ENCODE measurements around the gene ZNF710. TPM values are rescaled to one million over a fixed set of nuclear protein-coding genes. Genes with fewer than 3 reads are reported as not detected.

Gene ZNF710
- total and polyA plus RNA-seq, 2 of the 13 experiments (the other 11 are each of a cell fraction or from before 2014, with no cell fraction given): 4.7 to 20.6 TPM

- Histone ChIP-seq H2AFZ (ENCODE audit: low read length) (no peak overlapping the region), H3K27ac (ENCODE audit: extremely low read length, insufficient read depth, low read length) (no peak overlapping the region), H3K4me3 (replicated peaks in 1 of 3; ENCODE audit: insufficient read depth in 1 of 3, low read depth in 2 of 3, low read length in 3 of 3) (no peak overlapping the region), H3K79me2 (ENCODE audit: insufficient read depth, low read length) (peaks cover 87% of the 10 kb centered on the region), H3K27me3 (ENCODE audit: control insufficient read depth in 1 of 2, insufficient read depth in 2 of 2, low read length in 2 of 2) (no peaks in the 10 kb centered on the region), H3K36me3 (replicated peaks in 1 of 2; ENCODE audit: control insufficient read depth in 1 of 2, insufficient read depth in 2 of 2, low read length in 2 of 2) (peaks cover 0 to 4% of the 10 kb centered on the region in 2 experiments; a peak in 1 of 5 replicates), H3K4me1 (ENCODE audit: insufficient read depth, low read length) (peaks cover 56% of the 10 kb centered on the region), H3K4me2 (ENCODE audit: low read depth, low read length) (no peak overlapping the region), H4K20me1 (ENCODE audit: insufficient read depth, low read length) (no peaks in the 10 kb centered on the region; the same call in 1 of the 2 replicates), H3K9me3 (ENCODE audit: low read length) (peaks cover 14% of the 10 kb centered on the region), H3K9ac (ENCODE audit: insufficient read depth, low read depth, low read length) (no peak overlapping the region)
- BruUV-seq (replicated peaks): no TSS peak
- in situ Hi-C loops (cut with HindIII; ENCODE audit: extremely low pct_ligation_motif_present, low pct_unique_long_range_greater_than_20kb): no loop called here
- WGBS (ENCODE audit: low lambda C conversion rate): 92% methylated on average over 7 of the region's 7 CpGs
- ChIA-PET POLR2A (interaction anchor here (0.9 kb wide), 1 partner anchor 46 kb away, joined by 3 read pairs; no protein-coding TSS in a partner anchor), CTCF (ENCODE audit: low intra/inter-chr PET ratio, low total read pairs) (no interaction called here)
- no peak for ATAC-seq
- intact Hi-C loops (cut with micrococcal nuclease; ENCODE audit: unreplicated experiment): no loop called here
- TF ChIP-seq CEBPB (IDR thresholded peaks at IDR 0.05; ENCODE audit: borderline replicate concordance, low read depth, low read length) (peak; percentile 69), HDAC1 (CRISPR knock-in tag; IDR thresholded peaks at IDR 0.05) (no peak)
- DNase-seq (ENCODE audit: low spot score): no peak
- no peak for FAIRE-seq
Measured at GRCh38 chr15:90008607-90009006, 7.5 kb downstream of the ZNF710 start.

DNA sequence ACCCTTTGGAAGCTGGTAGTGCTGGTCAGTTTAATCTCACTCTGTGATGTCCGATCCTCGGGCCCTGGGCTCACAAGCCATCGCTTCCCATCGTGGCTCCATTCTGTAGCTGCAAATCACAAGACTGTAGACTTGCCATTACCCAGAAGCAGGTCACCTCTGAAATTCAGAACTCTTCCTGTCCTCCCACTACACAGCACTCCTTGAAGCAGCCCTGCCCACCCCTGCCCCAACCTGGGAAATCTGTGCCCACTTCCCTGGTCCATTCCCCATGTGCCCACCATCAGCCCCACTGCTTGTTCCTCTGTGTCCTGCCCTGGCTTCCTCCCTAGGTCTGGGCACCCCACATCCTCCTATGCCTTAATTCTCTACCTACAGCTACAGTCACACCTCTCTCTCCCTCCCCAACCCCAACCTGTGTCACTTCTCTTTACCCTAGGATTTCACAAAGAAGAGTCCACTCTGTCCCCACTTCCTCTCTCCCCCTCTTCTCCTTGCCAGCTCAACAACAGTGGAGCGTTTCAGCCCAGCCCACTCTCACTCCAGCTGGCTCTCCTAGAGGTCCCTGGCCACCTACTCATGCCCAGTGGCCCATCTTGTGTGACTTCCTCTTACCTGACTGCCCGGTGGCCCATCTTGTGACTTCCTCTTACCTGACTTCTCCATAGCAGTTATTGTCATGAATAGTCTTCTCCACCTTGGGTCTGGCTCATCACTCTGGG, 8.3 kb downstream of the ZNF710 start:
- DNase-seq (ENCODE audit: low spot score) (no peak), FAIRE-seq (no peak), ATAC-seq (no peak)
- BruUV-seq (replicated peaks): no TSS peak
- 86% methylated on average over 3 of the region's 6 CpGs for WGBS (ENCODE audit: low lambda C conversion rate)
- peaks cover 86% of the 10 kb centered on the region for H3K79me2 ChIP-seq (ENCODE audit: insufficient read depth, low read length)
- no peak overlapping the region for H3K4me2 ChIP-seq (ENCODE audit: low read depth, low read length)
- ChIA-PET POLR2A (interaction anchor here (0.9 kb wide), 1 partner anchor 45 kb away, joined by 3 read pairs; no protein-coding TSS in a partner anchor), CTCF (ENCODE audit: low intra/inter-chr PET ratio, low total read pairs) (no interaction called here)
- in situ Hi-C loops (cut with HindIII; ENCODE audit: extremely low pct_ligation_motif_present, low pct_unique_long_range_greater_than_20kb) (no loop called here), intact Hi-C loops (cut with micrococcal nuclease; ENCODE audit: unreplicated experiment) (no loop called here)
- H4K20me1 ChIP-seq (ENCODE audit: insufficient read depth, low read length): no peaks in the 10 kb centered on the region; the same call in 1 of the 2 replicates
- no peak overlapping the region for H3K9ac ChIP-seq (ENCODE audit: insufficient read depth, low read depth, low read length)
- H3K4me1 ChIP-seq (ENCODE audit: insufficient read depth, low read length): peaks cover 48% of the 10 kb centered on the region
- peak overlapping the region; percentile 44 for H3K27ac ChIP-seq (ENCODE audit: extremely low read length, insufficient read depth, low read length)
- H2AFZ ChIP-seq (ENCODE audit: low read length): no peak overlapping the region
- H3K27me3 ChIP-seq (ENCODE audit: control insufficient read depth in 1 of 2, insufficient read depth in 2 of 2, low read length in 2 of 2): no peaks in the 10 kb centered on the region
- no peak overlapping the region for H3K4me3 ChIP-seq (replicated peaks in 1 of 3; ENCODE audit: insufficient read depth in 1 of 3, low read depth in 2 of 3, low read length in 3 of 3)
- no peak for TF ChIP-seq ZNF781 (CRISPR knock-in tag; IDR thresholded peaks at IDR 0.05; ENCODE audit: borderline replicate concordance, not compliant biosample characterization)
- no peak for TF ChIP-seq GABPA (IDR thresholded peaks at IDR 0.05; ENCODE audit: low read depth, low read length)
- no peak for TF ChIP-seq GABPA (CRISPR knock-in tag; IDR thresholded peaks at IDR 0.05; ENCODE audit: low read depth)
- no peak for TF ChIP-seq FOXK1 (CRISPR knock-in tag; IDR thresholded peaks at IDR 0.05; ENCODE audit: borderline replicate concordance, low read depth)
- no peak for TF ChIP-seq TBX3 (IDR thresholded peaks at IDR 0.05; ENCODE audit: borderline replicate concordance)
- TF ChIP-seq ZNF879 (CRISPR knock-in tag; IDR thresholded peaks at IDR 0.05): no peak
- no peak for TF ChIP-seq CENPT (CRISPR knock-in tag; IDR thresholded peaks at IDR 0.05; ENCODE audit: low read depth)
- TF ChIP-seq, protein P1, sequence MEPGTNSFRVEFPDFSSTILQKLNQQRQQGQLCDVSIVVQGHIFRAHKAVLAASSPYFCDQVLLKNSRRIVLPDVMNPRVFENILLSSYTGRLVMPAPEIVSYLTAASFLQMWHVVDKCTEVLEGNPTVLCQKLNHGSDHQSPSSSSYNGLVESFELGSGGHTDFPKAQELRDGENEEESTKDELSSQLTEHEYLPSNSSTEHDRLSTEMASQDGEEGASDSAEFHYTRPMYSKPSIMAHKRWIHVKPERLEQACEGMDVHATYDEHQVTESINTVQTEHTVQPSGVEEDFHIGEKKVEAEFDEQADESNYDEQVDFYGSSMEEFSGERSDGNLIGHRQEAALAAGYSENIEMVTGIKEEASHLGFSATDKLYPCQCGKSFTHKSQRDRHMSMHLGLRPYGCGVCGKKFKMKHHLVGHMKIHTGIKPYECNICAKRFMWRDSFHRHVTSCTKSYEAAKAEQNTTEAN (CRISPR knock-in tag; conservative IDR thresholded peaks at IDR 0.05): no peak
- no peak for TF ChIP-seq NFE2 (CRISPR knock-in tag; IDR thresholded peaks at IDR 0.05)
- TF ChIP-seq, protein P2, sequence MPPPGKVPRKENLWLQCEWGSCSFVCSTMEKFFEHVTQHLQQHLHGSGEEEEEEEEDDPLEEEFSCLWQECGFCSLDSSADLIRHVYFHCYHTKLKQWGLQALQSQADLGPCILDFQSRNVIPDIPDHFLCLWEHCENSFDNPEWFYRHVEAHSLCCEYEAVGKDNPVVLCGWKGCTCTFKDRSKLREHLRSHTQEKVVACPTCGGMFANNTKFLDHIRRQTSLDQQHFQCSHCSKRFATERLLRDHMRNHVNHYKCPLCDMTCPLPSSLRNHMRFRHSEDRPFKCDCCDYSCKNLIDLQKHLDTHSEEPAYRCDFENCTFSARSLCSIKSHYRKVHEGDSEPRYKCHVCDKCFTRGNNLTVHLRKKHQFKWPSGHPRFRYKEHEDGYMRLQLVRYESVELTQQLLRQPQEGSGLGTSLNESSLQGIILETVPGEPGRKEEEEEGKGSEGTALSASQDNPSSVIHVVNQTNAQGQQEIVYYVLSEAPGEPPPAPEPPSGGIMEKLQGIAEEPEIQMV (CRISPR knock-in tag; IDR thresholded peaks at IDR 0.05; ENCODE audit: low read depth): no peak
- no peak for TF ChIP-seq FOSL2 (CRISPR knock-in tag; IDR thresholded peaks at IDR 0.05)
- no peak for TF ChIP-seq ASH2L (IDR thresholded peaks at IDR 0.05; ENCODE audit: insufficient read length, low read depth, low read length)
- H3K9me3 ChIP-seq (ENCODE audit: low read length): peaks cover 14% of the 10 kb centered on the region
- peaks cover 0 to 4% of the 10 kb centered on the region in 2 experiments; a peak in 1 of 5 replicates for H3K36me3 ChIP-seq (replicated peaks in 1 of 2; ENCODE audit: control insufficient read depth in 1 of 2, insufficient read depth in 2 of 2, low read length in 2 of 2)

Data from HepG2 (cell line).